Endometrial microvascular endothelial cells (primary cell): ENCODE results near the gene SCLT1. TPM values are rescaled to one million over a fixed set of nuclear protein-coding genes. Genes with fewer than 3 reads are reported as not detected.

ENCODE experiments used
- in situ Hi-C: cut with HindIII; loops from 2 replicates; pipeline ENCODE4 v1.10.0; 2017; ENCODE audit warnings: low sequenced_read_pairs, low pct_unique_long_range_greater_than_20kb; ENCODE audit errors: inconsistent ontology term
- total RNA-seq: library from RNA; depleted of rRNA; stranded (reverse); fragments of >200 nt; gene quantifications from one replicate; pipeline ENCODE4 v1.2.3, GENCODE V29; 2015; ENCODE audit errors: inconsistent ontology term

SCLT1 gene
- total RNA-seq, 1 donor from 2014 or later: 13.7 TPM

GRCh38 chr4:128859887-128860677, 233.3 kb downstream of the SCLT1 start:
- in situ Hi-C loops: no loop called here

- in situ Hi-C loops: no loop called here
These were observed 234.3 kb downstream of the SCLT1 start for GRCh38 chr4:128858879-128859671.

GRCh38 chr4:128856246-128856645, 237.1 kb downstream of the SCLT1 start:
- in situ Hi-C loops: no loop called here

- in situ Hi-C loops: no loop called here
These were observed 237.7 kb downstream of the SCLT1 start for GRCh38 chr4:128855621-128856020.

- in situ Hi-C loops: no loop called here
These were observed 238.9 kb downstream of the SCLT1 start for GRCh38 chr4:128854433-128854832.

- in situ Hi-C loops: no loop called here
These were observed 239.6 kb downstream of the SCLT1 start for GRCh38 chr4:128853741-128854140.

- in situ Hi-C loops: no loop called here
These were observed 243.1 kb downstream of the SCLT1 start for GRCh38 chr4:128850252-128850651.

- in situ Hi-C loops: no loop called here
These were observed 244.9 kb downstream of the SCLT1 start for GRCh38 chr4:128848461-128848860.

- in situ Hi-C loops: no loop called here
These were observed 246.1 kb downstream of the SCLT1 start for GRCh38 chr4:128847082-128847724.

GRCh38 chr4:128846063-128846462, 247.3 kb downstream of the SCLT1 start:
- in situ Hi-C loops: no loop called here

GRCh38 chr4:128844931-128845330, 248.4 kb downstream of the SCLT1 start:
- in situ Hi-C loops: no loop called here

GRCh38 chr4:128841402-128841801, 251.9 kb downstream of the SCLT1 start:
- in situ Hi-C loops: no loop called here

GRCh38 chr4:128840711-128841318, 252.5 kb downstream of the SCLT1 start:
- in situ Hi-C loops: no loop called here

GRCh38 chr4:128837679-128838078, 255.7 kb downstream of the SCLT1 start:
- in situ Hi-C loops: no loop called here

- in situ Hi-C loops: no loop called here
These were observed 256.1 kb downstream of the SCLT1 start for GRCh38 chr4:128837198-128837597.

- in situ Hi-C loops: no loop called here
These were observed 257.7 kb downstream of the SCLT1 start for GRCh38 chr4:128835498-128836222.
